Effector memory CD8-positive, alpha-beta T cell (primary cell): ENCODE data around the gene SKOR1.

Experiments used
- ATAC-seq: fragments of 150-1000 bp; cut with Tn5 transposase; replicated peaks from 2 replicates; pipeline ENCODE4 v1.10.0; 2021; ENCODE audit warnings: mild to moderate bottlenecking, moderate library complexity
- DNase-seq, 3 experiments: peaks; one replicate each; pipeline ENCODE4 v3.0.0; 2021
- H3K27ac Mint-ChIP-seq, 2 donors: one replicate each; pipeline ENCODE4 v1.8.0; 2022; ENCODE audit warnings: mild to moderate bottlenecking in 2 of 2, mixed read lengths in 2 of 2, moderate library complexity in 2 of 2
- H3K27me3 Mint-ChIP-seq, 2 donors: one replicate each; pipeline ENCODE4 v1.8.0; 2022; ENCODE audit warnings: mixed read lengths in 2 of 2
- H3K36me3 Mint-ChIP-seq: one replicate; pipeline ENCODE4 v1.8.0; 2022; ENCODE audit warnings: mild to moderate bottlenecking, moderate library complexity, mixed read lengths; ENCODE audit not compliant: insufficient read depth
- H3K4me1 Mint-ChIP-seq, 2 donors: one replicate each; pipeline ENCODE4 v1.8.0; 2022; ENCODE audit warnings: low read depth in 2 of 2, mixed read lengths in 2 of 2
- H3K4me3 Mint-ChIP-seq, 2 donors: one replicate each; pipeline ENCODE4 v1.8.0; 2022; ENCODE audit warnings: mild to moderate bottlenecking in 2 of 2, mixed read lengths in 2 of 2, moderate library complexity in 2 of 2
- H3K9me3 Mint-ChIP-seq, 2 donors: one replicate each; pipeline ENCODE4 v1.8.0; 2022; ENCODE audit warnings: mixed read lengths in 2 of 2

The SKOR1 gene

DNA sequence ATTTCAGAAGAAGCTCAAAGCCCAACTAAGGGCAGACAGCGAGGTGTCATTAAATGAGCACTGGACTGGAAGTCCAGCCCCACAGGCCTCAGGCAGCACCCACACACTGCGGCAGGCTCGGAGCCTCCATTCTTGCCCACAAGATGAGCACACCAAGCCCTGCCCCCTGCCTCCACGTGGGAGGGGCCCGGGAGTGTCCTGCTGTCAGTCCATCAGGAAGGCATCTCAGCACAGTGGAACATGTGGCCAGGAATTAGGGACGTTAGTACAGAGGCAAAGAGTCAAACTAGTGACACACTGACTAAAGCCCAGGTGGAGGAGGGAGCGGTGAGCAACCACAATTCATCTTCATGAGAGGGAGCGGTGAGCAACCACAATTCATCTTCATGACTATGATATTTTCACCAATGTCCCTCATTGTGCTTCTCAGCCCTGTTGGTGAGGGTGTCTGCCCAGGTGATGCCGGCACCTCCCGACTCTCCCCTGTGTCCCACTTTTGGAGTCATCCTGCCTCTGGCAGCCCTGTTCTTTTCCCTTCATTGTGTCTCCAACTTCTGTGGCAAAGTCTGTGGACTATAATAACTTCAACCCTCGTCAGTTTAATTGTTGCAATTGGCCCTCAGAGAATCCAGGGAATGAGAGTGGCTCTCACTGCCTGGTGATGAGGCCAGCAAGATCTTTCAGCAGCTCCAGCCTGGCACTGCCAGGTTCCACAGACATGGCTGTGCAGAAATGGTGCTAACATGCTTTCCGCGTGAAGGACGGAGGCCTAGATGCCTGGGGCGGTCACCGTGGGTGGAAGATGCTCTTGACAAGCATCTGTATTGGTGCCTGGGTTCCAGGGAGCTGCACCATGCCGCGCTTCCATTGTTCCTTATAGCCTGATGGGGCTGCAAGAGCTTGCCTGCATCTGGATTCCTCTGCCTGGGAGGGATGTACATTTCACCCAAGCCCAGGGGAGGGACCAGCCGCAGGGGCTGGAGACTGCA lies 23.1 kb upstream of the SKOR1 start:
- no peaks in the 10 kb centered on the region for H3K9me3 Mint-ChIP-seq
- H3K4me3 Mint-ChIP-seq: no peak overlapping the region
- ATAC-seq (no peak), DNase-seq (no peak)
- peaks cover 5% of the 10 kb centered on the region for H3K36me3 Mint-ChIP-seq
- H3K4me1 Mint-ChIP-seq: no peaks in the 10 kb centered on the region
- H3K27me3 Mint-ChIP-seq: no peaks in the 10 kb centered on the region
- no peak overlapping the region for H3K27ac Mint-ChIP-seq

DNA sequence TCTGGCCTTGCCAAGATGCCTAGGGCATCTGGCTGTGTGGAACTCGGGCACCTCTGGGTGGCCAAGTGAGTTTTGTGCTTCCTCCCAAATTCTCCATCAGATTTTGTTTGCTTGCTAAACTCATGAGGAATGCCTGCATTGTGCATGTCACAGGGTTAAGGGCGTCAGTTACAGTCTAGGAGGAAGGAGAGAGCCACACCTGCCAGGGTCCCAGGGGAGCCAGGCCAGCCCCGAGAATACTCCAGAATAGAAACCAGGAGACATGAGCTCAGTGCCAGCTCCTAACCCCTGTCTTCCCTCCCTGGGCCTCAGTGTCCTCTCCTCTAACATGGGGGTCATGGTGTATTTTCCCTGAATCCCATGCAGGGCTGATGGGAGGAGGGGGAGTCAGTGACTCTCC lies 22.0 kb upstream of the SKOR1 start:
- H3K4me1 Mint-ChIP-seq: peaks cover 0 to 1% of the 10 kb centered on the region in 2 donors
- H3K9me3 Mint-ChIP-seq: no peaks in the 10 kb centered on the region
- H3K36me3 Mint-ChIP-seq: no peaks in the 10 kb centered on the region
- no peaks in the 10 kb centered on the region for H3K27me3 Mint-ChIP-seq
- DNase-seq (no peak), ATAC-seq (no peak)
- H3K27ac Mint-ChIP-seq: no peak overlapping the region
- no peak overlapping the region for H3K4me3 Mint-ChIP-seq

DNA sequence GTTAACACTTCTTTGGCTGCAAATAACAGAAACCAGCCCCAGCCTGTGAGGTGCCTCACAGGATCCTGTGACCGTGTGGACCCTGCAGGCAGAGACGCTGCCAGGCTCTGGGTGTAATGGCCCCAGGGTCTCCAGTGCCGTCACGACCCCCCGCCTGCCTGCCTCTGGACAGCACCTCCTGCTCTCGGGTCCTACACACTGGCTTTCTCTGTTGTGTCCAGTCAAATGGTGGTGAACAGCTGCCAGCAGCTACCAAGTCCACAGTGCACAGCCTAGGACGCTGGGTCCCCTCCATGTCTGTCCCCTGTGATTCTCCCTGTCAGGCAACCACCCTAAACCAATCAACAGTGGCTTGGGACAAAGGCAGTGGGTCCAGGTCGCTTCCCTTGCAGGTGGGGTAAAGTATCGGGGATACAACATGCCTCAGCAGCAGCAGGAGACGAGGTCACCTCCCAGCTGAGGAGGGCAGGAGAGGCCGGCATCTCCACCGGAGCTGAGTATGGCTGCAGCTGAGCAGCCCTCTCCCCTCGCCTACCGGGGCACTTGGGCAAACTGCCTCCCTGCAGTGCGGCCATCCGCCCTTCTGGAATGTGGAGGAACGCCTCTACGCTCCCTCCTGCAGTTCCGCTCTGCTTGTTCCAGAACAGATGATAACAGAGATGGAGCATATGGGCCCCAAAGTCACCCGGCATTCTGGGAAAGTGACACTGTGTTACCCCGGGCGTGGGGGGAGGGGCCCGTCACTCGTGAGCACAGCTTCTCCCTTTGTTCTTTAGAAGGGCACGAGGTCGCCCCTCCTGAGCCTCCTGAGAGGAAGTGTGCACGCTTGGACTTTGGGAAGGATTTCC lies 21.1 kb upstream of the SKOR1 start:
- no peaks in the 10 kb centered on the region for H3K9me3 Mint-ChIP-seq
- no peak for ATAC-seq
- no peak overlapping the region for H3K27ac Mint-ChIP-seq
- no peak overlapping the region for H3K4me3 Mint-ChIP-seq
- peaks cover 0 to 1% of the 10 kb centered on the region in 2 donors for H3K4me1 Mint-ChIP-seq
- no peaks in the 10 kb centered on the region for H3K27me3 Mint-ChIP-seq
- DNase-seq: no peak
- H3K36me3 Mint-ChIP-seq: no peaks in the 10 kb centered on the region

DNA sequence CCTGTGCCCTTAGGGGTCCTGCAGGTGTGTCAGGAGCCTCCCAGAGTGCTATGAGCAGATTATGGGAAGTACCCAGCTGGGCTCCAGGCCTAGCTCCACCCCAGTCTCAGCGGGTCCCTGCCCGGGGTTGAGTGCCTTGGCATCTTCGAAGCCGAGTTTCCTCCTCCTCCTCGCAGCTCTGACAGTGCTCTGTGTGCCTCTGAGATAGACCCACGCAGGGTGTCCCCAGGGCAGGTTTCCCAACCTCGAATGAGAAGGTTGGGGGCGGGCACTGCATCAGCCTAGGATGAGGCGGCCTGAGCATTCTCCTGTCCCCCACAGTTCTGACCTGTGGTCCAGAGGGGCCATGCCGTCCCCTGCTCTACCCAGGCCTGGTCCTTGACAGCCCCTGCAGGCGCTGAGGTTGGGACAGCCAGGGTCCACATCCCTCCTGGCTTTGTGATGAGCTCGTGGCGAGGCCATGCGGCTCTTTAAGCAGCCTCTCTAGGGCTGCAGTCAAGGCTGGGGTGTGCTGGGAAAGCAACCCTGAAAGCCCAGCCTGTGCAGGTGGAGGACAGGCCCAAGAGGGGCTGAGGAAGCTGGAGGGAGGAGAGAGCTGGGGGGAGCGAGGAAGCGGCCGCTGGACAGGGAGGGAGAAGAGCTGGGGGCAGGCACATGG lies 20.2 kb upstream of the SKOR1 start:
- Mint-ChIP-seq H3K27ac (no peak overlapping the region), H3K4me1 (peaks cover 0 to 1% of the 10 kb centered on the region in 2 donors), H3K9me3 (no peaks in the 10 kb centered on the region), H3K27me3 (no peaks in the 10 kb centered on the region), H3K36me3 (no peaks in the 10 kb centered on the region), H3K4me3 (no peak overlapping the region)
- DNase-seq: no peak
- no peak for ATAC-seq

DNA sequence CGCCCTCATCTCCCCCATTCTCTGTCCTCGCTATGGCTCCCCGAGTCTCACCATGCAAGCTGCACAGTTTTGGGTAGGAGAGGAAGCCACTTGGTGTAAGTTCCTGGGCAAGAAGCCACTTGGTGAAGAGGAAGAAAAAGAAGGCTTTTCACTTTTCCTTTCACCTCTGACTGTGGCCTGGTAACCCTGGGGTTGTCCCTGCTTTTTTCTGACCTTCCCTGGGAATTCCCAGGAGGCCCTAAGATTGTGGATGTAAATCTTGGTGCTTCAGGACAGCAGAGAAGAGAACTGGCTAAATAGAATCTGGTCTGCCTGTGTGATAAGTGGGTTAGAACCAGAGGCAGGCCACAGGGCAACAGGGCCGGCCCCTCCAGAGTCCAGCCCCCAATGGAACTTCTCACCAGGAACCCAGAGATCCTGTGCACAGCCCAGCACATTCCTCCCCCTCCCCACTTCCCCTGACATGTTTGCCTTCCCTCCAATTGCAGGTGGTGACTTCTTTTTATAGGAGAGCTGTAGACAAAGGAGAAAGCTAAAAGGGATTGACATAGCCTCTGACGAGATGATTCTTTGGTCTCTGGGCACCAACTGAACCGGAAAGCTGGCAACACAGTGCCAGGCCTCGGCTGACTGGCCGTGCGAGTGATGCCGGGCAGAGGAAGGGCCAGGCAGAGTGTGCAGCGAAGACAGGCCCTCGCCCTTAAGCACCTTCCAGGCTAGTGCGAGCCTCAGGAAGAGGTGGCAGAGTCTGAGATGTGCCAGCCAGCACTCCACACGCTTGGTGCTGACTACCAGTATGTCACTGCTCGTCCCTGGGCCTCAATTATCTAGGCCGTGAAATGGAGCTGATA lies 19.4 kb upstream of the SKOR1 start:
- Mint-ChIP-seq H3K36me3 (no peaks in the 10 kb centered on the region), H3K27me3 (no peaks in the 10 kb centered on the region), H3K27ac (no peak overlapping the region), H3K4me3 (no peak overlapping the region), H3K9me3 (no peaks in the 10 kb centered on the region), H3K4me1 (peaks cover 0 to 1% of the 10 kb centered on the region in 2 donors)
- DNase-seq: no peak
- no peak for ATAC-seq

DNA sequence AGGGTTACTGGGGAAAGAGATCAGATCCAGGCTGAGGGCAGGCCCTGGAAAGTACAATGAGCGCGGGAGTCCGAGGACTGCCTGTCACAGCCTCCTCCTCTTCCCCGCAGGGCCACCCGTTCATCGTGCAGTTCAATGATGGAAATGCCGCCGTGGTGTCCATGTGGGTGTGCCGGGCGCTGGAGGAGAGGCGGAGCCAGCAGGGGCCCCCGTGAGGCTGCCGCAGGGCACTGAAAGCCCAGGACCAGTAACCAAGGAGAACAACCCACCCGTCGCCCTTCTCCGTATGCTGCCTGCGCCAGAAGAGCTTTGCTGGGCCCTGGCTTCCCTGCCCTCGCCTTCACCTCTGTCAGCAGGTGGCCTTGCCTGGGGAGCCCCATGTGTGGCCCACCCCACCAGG lies 18.8 kb upstream of the SKOR1 start:
- Mint-ChIP-seq H3K27ac (no peak overlapping the region), H3K4me1 (peaks cover 0 to 1% of the 10 kb centered on the region in 2 donors), H3K27me3 (no peaks in the 10 kb centered on the region), H3K4me3 (no peak overlapping the region), H3K36me3 (no peaks in the 10 kb centered on the region), H3K9me3 (no peaks in the 10 kb centered on the region)
- DNase-seq: no peak
- ATAC-seq: no peak

DNA sequence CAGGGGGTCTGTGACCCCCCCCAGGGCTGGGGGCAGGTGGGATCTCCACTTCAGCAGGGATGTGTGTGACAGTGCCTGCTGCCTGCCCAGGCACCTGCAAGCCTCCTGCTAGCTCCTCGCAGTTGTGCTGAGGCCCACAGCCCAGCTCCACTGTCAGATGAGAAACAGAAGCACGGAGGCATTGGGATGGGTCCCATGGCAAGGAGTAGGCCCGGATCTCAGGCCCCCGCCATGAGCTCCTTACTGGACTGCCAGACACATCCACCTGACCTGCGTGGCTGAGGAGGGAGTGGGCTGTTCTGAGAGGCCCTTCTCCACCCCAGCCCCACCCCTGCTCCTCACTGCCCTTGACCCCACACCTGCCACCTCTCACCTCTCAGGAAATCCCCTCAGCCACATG lies 18.2 kb upstream of the SKOR1 start:
- no peaks in the 10 kb centered on the region for H3K36me3 Mint-ChIP-seq
- peaks cover 1 to 4% of the 10 kb centered on the region in 2 donors for H3K4me1 Mint-ChIP-seq
- no peak for DNase-seq
- H3K27me3 Mint-ChIP-seq: no peaks in the 10 kb centered on the region
- no peak for ATAC-seq
- no peaks in the 10 kb centered on the region for H3K9me3 Mint-ChIP-seq
- H3K4me3 Mint-ChIP-seq: no peak overlapping the region
- H3K27ac Mint-ChIP-seq: no peak overlapping the region

DNA sequence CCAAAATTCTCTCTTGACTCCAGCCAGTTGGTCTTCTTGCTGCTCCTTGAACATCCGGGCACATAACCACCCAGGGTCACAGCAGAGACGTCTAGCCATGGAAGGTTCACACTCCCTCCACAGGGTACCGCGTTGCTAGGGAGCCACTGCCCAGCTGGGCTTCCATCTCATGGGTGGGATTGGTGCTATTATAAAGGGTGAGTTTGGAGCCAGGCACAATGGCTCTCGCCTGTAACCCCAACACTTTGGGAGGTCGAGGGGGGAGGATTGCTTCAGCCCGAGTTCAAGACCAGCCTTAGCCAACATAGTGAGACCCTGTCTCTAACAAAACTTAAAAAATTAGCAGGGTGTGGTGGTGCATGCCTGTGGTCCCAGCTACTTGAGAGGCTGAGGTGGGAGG lies 17.5 kb upstream of the SKOR1 start:
- Mint-ChIP-seq H3K27ac (no peak overlapping the region), H3K27me3 (peaks cover 0 to under 1% of the 10 kb centered on the region in 2 donors), H3K36me3 (no peaks in the 10 kb centered on the region), H3K4me3 (no peak overlapping the region), H3K9me3 (no peaks in the 10 kb centered on the region), H3K4me1 (peaks cover 1 to 4% of the 10 kb centered on the region in 2 donors)
- no peak for ATAC-seq
- no peak for DNase-seq

DNA sequence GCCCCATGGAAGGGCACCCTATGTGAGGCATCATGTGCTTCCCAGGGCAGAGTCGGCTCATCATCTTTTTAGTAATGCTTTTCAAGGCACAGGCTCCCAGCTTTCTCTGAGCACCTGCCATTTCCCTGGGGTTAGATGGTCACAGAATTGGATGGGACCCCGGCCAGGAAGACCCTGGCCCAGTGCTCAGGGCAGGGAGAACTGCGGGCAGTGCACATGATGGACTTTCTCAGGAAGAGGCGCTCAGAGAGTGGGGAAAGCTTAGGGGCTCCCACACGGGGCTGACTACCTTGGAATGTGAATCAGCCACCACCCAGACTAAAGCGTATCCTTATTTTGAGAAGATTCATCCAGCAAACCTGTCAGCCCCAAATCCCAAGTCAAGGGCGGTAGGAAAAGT lies 16.5 kb upstream of the SKOR1 start:
- ATAC-seq (no peak), DNase-seq (no peak)
- Mint-ChIP-seq H3K4me1 (peaks cover 4% of the 10 kb centered on the region in 2 donors), H3K4me3 (no peak overlapping the region), H3K36me3 (no peaks in the 10 kb centered on the region), H3K27ac (peak overlapping the region in 1 of 2 donors; percentile 61), H3K9me3 (no peaks in the 10 kb centered on the region), H3K27me3 (peaks cover 4 to 8% of the 10 kb centered on the region in 2 donors)

DNA sequence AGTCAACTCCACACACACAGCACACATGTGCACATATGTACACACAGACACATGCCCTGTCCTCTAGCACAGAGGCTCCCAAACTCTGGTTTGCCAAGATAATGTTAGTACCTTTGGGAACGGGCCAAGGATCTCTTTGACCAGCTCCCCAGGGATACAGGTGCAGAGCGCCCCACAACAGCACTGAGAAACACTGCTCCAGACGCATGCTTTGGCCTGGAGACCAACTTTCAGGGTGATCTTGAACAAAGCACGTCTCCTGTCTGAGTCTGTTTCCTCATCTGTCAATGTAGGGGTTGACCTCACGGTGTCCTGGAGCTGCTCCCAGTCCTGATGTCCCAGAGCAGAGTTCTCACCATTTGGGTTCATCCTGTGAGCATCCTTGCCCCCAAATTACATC lies 15.9 kb upstream of the SKOR1 start:
- no peaks in the 10 kb centered on the region for H3K9me3 Mint-ChIP-seq
- H3K36me3 Mint-ChIP-seq: no peaks in the 10 kb centered on the region
- no peak overlapping the region for H3K4me3 Mint-ChIP-seq
- ATAC-seq: no peak
- no peak overlapping the region for H3K27ac Mint-ChIP-seq
- peaks cover 4 to 8% of the 10 kb centered on the region in 2 donors for H3K27me3 Mint-ChIP-seq
- H3K4me1 Mint-ChIP-seq: peaks cover 4% of the 10 kb centered on the region in 2 donors
- DNase-seq: no peak

DNA sequence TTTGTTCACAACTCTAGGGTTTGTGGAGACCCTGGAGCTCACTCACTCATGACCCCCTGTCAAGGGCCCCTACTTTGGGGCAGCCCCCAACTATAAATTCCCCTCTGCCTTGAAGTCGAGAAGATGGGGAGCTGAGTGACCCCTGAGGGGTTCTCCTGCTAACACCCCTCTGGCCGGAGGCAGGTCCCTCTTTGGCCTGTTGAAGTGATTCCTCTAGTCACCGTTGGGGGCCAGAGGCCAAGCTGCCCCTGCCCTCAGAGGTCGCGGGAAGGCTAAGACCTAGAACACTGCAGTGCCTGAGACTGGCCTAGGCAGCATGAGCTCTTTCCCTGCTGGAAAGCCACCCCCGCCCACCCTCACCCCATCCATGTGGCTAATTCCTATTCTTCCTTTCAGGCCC lies 15.4 kb upstream of the SKOR1 start:
- no peak overlapping the region for H3K27ac Mint-ChIP-seq
- H3K36me3 Mint-ChIP-seq: no peaks in the 10 kb centered on the region
- no peaks in the 10 kb centered on the region for H3K9me3 Mint-ChIP-seq
- H3K4me3 Mint-ChIP-seq: no peak overlapping the region
- peaks cover 4% of the 10 kb centered on the region in 2 donors for H3K4me1 Mint-ChIP-seq
- DNase-seq (no peak), ATAC-seq (no peak)
- peaks cover 4 to 8% of the 10 kb centered on the region in 2 donors for H3K27me3 Mint-ChIP-seq

DNA sequence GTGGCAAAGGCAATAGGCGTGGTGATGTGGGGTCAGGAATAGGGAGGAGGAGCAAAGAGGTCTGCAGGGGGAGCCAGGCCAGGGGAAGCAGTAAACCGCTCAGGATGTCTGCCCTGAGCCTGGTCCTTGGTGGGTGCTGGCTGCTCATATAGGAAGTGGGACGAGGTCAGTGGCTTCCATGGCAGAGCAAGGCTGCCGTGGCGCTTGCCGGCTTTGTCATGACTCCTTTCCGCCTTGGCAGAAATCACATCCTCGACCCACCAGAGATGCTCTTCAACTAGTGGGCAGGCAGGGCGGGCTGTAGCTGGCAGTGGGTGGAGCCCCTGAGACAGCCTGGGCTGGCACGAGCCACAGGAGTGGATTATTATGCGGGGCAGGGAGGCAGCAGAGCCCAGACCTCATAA lies 13.1 kb upstream of the SKOR1 start:
- ATAC-seq (no peak), DNase-seq (no peak)
- Mint-ChIP-seq H3K36me3 (no peaks in the 10 kb centered on the region), H3K9me3 (no peaks in the 10 kb centered on the region), H3K4me3 (no peak overlapping the region), H3K4me1 (peaks cover 4% of the 10 kb centered on the region in 2 donors), H3K27ac (no peak overlapping the region), H3K27me3 (peaks cover 4 to 18% of the 10 kb centered on the region in 2 donors)
